GM21526 (cell line): Measurements from ENCODE around the gene MRPS2.

Experiments
- ATAC-seq: cut with Tn5 transposase; IDR thresholded peaks from one replicate; pipeline ENCODE4 v1.9.1; 2021; ENCODE audit warnings: moderate library complexity; ENCODE audit not compliant: unreplicated experiment, low FRiP score

Gene MRPS2

GRCh38 chr9:135480071-135480939 lies 20.2 kb upstream of the MRPS2 start:
- ATAC-seq = no peak

- no peak for ATAC-seq
Observed at GRCh38 chr9:135480940-135481310, 19.6 kb upstream of the MRPS2 start.

GRCh38 chr9:135482015-135482754 lies 18.3 kb upstream of the MRPS2 start:
- ATAC-seq = no peak

- ATAC-seq = no peak
Observed at GRCh38 chr9:135484460-135485277, 15.8 kb upstream of the MRPS2 start.

GRCh38 chr9:135485385-135485784 lies 15.1 kb upstream of the MRPS2 start:
- ATAC-seq = no peak

GRCh38 chr9:135485832-135486231 lies 14.7 kb upstream of the MRPS2 start:
- ATAC-seq = no peak

GRCh38 chr9:135486267-135487065 lies 14.0 kb upstream of the MRPS2 start:
- no peak for ATAC-seq

GRCh38 chr9:135487281-135488012 lies 13.0 kb upstream of the MRPS2 start:
- ATAC-seq = no peak

- ATAC-seq = no peak
Observed at GRCh38 chr9:135488013-135488330, 12.5 kb upstream of the MRPS2 start.

- no peak for ATAC-seq
Observed at GRCh38 chr9:135488527-135488926, 12.0 kb upstream of the MRPS2 start.

- no peak for ATAC-seq
Observed at GRCh38 chr9:135489188-135489906, 11.1 kb upstream of the MRPS2 start.

- no peak for ATAC-seq
Observed at GRCh38 chr9:135490166-135490870, 10.2 kb upstream of the MRPS2 start.

GRCh38 chr9:135490980-135491464 lies 9.5 kb upstream of the MRPS2 start:
- no peak for ATAC-seq

- no peak for ATAC-seq
Observed at GRCh38 chr9:135491764-135492163, 8.7 kb upstream of the MRPS2 start.

GRCh38 chr9:135492886-135493669 lies 7.4 kb upstream of the MRPS2 start:
- ATAC-seq = no peak

GRCh38 chr9:135494791-135495559 lies 5.5 kb upstream of the MRPS2 start:
- no peak for ATAC-seq
